Measurements from ENCODE around the gene IQGAP2.
"Not testable (repeated sequence)": the region's sequence is repeated elsewhere in the genome, so short reads cannot be mapped to it uniquely, and the experiment has no call there.

IQGAP2 gene, protein sequence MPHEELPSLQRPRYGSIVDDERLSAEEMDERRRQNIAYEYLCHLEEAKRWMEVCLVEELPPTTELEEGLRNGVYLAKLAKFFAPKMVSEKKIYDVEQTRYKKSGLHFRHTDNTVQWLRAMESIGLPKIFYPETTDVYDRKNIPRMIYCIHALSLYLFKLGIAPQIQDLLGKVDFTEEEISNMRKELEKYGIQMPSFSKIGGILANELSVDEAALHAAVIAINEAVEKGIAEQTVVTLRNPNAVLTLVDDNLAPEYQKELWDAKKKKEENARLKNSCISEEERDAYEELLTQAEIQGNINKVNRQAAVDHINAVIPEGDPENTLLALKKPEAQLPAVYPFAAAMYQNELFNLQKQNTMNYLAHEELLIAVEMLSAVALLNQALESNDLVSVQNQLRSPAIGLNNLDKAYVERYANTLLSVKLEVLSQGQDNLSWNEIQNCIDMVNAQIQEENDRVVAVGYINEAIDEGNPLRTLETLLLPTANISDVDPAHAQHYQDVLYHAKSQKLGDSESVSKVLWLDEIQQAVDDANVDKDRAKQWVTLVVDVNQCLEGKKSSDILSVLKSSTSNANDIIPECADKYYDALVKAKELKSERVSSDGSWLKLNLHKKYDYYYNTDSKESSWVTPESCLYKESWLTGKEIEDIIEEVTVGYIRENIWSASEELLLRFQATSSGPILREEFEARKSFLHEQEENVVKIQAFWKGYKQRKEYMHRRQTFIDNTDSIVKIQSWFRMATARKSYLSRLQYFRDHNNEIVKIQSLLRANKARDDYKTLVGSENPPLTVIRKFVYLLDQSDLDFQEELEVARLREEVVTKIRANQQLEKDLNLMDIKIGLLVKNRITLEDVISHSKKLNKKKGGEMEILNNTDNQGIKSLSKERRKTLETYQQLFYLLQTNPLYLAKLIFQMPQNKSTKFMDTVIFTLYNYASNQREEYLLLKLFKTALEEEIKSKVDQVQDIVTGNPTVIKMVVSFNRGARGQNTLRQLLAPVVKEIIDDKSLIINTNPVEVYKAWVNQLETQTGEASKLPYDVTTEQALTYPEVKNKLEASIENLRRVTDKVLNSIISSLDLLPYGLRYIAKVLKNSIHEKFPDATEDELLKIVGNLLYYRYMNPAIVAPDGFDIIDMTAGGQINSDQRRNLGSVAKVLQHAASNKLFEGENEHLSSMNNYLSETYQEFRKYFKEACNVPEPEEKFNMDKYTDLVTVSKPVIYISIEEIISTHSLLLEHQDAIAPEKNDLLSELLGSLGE (N-terminal part only)

DNA sequence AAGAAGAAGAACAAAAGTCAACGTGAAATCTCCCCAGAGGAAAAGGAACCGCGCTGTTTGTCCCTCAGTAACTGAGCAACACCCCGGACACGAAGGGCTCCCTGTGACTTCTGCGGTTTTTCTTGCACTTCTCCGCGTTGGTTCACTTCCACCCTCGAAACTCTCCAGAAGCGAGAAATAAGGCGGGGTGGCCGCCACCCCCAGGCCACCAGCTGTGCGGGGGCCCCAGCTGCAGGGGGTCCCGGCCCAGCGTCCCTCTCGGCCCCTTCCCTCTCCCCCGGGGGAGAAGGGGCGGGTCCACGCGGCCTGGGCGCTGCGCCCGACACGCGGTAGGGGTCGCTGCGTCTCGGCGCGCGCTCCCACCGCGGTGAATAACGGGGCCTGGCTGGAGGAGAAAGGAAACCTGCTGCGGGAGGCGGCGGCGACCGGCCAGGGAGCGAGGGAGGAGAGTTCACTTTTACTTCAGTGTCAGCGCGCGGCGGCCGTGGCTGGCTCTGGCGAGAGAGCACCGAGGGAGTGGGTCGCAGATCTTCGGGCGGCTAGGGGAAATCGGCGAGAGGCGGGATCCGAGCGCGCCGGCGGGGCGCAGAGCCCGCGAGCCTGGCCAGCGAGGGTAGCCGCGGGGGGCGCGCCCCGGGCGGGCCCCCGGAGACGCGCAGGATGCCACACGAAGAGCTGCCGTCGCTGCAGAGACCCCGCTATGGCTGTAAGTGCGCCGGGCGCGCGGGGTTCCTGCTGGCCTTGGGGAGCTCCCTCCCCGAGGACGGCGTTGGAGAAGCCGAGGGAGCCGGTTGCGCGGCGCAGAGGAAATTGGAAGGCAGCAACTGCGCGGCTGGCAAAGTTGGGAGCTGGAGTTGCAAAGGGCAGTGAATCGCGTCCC lies at the start of gene IQGAP2:
TSS of gene IQGAP2 (plus strand) at position 400 of the 880 bp plus-strand sequence. CDS start at position 661, 261 bp downstream.
- DNase-seq (ENCODE audit: low read depth, low spot score): peak; percentile 52

DNA sequence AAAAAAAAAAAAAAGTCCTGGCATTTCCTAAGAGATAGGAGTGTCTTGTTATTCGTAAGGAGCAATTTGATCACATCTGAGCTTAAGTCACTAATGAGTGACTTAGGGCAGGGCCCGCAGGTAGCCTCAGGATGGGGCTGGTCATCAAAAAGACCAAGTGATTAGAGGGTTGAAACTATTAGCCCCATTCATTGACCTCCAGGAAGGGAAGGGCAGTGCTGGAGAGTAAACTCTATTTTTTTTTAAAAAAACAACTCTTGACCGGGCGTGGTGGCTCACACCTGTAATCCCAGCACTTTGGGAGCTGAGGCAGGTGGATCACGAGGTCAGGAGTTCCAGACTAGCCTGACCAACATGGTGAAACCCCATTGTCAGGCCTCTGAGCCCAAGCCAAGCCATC lies 46.2 kb upstream of the IQGAP2 start:
- no peak for DNase-seq (ENCODE audit: low read depth, low spot score)

DNA sequence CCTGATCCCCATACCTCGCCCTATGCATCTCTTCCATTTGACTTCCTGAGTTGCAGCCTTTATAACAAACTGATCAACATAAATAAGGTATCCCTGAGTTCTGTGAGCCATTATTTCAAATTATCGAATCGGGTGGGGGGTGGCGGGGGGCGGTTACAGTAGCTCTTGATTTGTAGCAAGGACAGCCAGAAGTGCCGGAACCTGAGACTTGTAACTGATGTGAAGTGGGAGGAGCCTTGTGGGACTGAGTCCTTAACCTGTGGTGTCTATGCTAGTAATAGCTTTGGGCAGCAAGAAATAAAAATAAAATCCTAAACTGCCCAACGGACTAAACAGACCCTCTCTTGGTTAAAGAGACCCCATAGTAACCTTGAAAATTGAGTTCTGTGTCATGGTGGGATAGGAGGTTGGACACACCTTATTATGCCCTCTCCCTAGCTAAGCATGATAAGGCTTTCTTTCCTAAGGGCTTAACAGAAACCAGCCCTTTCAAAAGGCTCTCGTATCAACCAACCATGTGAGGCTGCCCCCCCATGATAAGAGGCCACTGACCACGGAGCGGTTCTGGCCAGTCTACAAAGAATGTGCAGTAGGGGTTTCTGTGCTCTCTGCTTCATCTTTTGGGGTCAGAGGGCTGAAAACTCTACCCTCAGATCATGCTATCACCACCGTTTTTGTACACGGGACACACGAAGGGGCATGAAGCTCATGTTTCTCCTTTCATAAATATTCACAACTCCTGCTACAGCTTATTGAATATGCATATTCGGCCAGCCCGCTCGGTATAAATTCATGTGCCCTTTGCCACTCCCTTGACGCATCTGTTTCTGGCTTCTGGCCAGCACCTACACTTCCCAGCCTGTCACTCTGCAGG lies 39.5 kb upstream of the IQGAP2 start:
- DNase-seq (ENCODE audit: low read depth, low spot score): no peak

DNA sequence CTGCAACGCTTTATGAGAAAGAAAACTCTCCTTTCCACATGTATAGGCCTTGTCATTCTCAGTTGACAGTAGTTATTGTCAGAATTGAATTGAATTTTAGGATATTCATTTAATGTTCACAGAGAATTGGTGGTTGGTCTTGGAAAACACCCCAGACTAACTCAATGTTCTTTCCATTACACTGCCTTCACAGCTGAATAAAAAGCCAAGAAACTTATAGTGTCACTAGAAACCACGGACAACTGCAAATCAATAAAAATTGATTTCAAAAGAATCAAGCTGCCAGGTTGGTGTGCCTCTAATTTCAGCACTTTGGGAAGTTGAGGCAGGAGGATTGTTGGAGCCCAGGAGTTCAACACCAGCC lies 38.9 kb upstream of the IQGAP2 start:
- DNase-seq (ENCODE audit: low read depth, low spot score): no peak

DNA sequence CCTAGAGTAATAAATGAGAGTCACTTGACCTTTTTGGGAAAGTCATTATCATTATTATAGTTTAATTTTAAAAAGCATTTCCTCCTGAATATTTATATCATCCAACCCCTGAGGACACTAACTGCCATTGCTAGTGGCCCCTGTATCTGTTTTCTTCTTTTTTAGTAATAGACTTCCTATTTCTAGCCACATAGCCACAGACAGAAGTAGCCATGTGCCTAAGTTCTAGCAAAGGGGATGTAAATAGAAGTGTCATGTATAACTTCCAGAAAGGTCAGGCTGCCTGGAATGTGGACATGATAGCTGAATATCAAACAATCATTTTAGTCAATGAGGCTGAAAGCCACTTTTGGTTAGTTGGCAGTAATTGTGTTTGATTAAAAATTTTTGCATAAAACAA lies 37.5 kb upstream of the IQGAP2 start:
- DNase-seq (ENCODE audit: low read depth, low spot score): no peak

DNA sequence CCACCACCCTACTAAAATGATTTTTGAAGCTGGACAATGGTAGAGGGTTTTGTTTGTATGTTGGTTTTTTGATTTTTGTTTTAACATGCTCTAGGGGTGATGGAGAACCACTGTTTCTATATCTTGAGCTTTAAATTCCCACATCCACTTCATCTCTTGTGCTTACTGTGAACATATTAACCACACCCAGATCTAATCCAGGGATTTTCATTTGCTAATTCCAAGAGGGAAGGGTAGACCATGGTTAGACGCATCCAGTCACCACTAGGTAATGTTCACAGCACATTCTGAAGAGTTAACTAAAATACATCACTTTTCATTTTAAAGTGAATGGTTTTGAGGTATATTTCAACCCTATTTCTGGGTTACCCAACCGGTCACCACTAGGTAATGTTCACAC lies 36.5 kb upstream of the IQGAP2 start:
- no peak for DNase-seq (ENCODE audit: low read depth, low spot score)

DNA sequence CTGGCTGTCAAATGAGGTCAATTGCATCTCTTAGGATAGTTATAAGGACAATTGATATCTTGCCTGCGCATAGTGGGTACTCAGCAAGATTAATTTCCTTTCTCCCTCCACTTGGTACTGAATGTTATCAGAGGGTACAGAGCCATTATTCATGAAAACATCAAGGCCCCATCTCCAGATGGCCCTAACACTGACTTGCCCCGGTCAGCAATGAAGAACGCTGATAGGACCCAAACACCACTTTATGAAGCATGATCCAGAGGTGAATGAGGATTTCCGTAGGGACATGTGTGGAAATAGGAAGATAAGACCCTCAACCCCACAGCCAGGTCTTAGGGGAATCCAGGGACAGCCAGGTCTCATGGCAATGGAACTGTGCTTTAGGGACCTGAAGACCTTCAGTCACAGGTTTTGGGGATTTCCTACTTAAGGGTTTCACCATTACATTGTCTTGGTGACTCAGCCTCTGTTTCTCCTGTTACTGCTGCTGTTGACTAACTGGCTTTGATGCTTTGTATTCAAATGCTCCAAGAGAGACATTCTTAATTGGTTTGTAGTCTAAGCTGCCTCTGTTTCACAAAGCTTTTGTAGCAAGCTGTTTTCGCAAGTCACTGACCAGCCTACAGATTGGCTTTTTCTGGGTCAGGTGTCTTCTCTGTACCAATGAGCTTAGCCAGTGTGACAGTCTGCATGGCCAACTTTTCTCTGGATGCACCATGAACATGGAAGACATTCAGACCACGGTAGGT lies 35.3 kb upstream of the IQGAP2 start:
- no peak for DNase-seq (ENCODE audit: low read depth, low spot score)

DNA sequence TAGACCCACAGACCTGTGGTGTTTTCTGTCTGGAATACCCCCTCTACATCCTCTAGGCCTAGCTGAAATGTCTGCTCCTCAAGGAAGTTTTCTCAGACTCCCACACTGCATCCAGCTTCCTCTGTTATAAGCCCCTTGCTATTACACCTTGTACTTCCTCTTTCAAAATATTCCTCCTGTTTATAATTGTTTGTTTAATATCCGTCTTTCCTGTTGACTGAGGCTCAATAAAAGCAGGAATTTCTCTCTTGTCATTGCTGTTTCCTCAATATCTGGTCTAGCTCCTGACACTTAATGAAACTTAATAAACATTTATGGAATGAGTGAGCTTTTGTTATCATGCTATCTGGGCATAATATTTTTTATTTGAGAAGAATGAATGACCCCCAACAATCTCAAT lies 34.1 kb upstream of the IQGAP2 start:
- DNase-seq (ENCODE audit: low read depth, low spot score): no peak

DNA sequence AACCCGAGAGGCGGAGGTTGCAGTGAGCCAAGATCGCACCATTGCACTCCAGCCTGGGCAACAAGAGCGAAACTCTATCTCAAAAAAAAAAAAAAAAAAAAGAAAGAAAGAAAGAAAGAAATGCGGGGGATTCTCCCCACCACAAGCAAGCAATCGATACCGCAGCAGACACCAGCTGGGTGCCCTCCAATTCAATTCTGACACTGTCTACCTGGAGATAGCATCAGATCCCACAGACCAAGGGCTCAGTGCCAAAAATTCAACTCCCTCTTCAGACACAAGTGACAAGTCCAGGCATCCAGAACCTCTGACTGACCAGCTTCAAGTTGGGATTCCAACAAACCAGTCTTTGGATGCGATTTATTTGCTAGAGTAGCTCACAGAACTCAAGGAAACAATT lies 33.4 kb upstream of the IQGAP2 start:
- DNase-seq (ENCODE audit: low read depth, low spot score): not testable (repeated sequence)

DNA sequence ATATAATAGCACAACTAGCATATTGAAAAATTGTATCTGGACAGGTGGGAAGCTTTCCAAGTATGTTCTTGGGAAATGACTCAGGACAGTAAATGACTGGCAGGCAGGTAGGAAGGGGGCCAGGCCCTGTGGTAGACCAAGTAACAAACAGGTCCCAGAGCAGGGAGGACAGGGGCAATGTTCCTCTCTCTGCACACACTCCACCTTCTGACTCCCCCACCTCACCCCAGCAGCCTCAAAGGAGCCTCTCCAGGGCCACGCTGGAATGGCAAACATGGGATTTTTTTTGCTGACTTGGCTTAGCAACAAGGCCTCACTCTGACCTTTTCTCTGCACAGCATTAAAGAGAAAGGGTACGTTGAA lies 31.1 kb upstream of the IQGAP2 start:
- no peak for DNase-seq (ENCODE audit: low read depth, low spot score)

DNA sequence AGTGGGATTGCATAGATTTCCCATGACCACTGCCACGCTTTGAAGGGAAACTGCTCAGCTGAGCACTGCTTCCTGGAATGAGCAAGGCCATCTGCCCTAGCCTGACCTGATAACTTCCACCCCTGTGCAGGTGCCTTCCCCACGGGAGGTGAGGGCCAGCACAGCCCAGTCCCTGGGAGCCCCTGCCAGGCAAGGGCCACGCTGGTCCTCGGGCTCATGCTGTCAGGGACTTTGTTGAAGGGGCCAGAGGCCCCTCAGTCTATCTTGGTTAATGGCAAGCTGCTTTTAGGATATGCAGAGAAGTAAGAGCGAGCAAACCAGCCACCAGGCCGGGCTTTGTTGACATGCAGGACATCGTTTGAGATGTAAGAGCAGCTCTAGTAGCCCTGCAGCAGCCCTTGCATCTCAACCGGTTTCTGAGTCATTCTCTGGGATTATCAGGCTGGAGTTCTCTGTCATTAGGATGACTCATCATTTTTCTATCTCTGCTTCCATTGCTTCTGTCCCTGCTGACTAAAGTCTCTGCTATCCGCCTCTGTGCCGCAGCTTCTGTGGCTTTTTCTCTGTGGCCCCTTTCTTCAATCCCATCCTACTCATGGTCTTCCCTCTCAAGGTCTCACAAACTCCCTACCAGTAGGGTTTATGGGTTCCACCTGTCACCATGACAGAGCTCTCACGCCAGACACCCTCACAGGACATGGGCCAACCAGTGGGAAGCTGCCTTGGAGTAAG lies 30.6 kb upstream of the IQGAP2 start:
- no peak for DNase-seq (ENCODE audit: low read depth, low spot score)

DNA sequence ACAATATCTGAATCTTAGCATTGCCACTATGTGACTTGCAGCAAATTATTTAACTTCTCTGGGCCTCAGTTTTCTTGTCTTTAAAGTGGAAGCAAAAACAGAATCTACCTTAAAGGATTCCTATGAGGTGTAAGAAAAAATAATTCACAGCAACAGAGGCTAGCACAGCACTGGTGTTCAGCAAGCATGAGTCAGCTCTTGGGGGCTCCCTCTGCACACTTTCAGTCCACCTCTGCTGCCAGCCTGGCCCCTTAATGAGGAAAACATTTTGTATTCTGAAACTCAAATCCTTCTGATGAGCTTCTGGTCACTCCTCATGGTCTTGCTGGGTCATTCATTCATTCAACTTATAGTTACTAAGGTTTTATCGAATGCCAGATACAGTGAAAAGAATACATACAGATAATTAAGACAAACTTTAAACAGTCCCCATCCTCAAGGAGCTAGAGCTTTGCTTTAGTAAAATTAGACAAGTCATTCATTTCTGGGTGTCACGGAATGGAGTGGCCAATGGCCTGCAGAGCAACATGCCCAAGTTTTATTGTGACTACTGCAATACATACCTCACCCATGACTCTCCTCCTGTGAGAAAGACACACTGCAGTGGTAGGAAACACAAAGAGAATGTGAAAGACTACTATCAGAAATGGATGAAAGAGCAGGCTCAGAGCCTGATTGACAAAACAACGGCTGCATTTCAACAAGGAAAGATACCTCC lies 26.8 kb upstream of the IQGAP2 start:
- DNase-seq (ENCODE audit: low read depth, low spot score): no peak

DNA sequence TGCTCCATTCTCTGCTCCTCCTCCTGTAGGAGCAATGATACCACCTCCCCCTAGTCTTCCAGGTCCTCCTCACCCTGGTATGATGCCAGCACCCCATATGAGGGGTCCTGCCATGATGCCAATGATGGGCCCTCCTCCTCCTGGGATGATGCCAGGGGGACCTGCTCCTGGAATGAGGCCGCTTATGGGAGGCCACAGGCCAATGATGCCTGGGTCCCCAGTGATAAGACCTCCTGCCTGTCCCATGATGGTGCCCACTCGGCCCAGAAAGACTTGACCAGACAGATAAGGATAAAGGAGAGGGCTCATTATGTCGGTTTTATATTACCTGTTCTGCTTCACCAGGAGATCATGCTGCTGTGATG lies 26.2 kb upstream of the IQGAP2 start:
- no peak for DNase-seq (ENCODE audit: low read depth, low spot score)

DNA sequence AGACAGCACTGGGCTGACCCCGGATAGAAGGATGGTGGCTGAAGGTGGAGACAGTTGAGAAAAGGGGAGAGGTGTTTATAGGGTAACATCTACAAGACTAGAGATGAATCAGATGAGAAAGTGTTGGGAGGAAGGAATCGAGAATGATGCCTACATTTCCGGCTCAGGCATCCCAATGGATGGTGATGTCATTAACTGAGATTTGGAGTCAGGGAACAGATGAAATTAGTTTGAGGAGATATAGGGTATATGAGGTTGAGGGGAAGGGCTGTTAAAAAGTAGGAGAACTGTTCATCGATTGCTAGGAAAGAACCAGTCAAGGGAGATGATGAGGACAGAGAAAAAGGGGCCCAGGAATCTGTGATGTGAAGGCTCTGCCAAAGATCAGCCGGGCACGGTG lies 24.7 kb upstream of the IQGAP2 start:
- DNase-seq (ENCODE audit: low read depth, low spot score): no peak

DNA sequence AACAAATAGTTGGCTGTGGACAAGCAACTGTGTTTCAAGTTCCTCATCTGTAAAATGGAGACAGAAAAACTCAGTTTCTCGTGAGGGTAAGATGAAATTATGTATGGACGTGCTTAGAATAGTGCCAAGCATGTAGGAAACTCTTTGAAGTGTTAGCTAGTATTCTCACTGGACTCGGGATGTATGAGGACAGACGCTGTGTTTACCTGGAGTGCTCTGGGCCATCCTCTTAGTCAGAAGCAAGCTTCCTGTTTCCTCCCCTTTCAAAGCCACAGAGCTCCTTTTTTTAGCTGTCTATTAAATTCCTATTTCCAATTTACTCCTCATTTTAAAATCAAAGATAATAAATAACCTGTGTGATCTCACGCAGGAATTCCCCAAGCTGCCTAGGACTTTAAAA lies 23.8 kb upstream of the IQGAP2 start:
- DNase-seq (ENCODE audit: low read depth, low spot score): no peak

DNA sequence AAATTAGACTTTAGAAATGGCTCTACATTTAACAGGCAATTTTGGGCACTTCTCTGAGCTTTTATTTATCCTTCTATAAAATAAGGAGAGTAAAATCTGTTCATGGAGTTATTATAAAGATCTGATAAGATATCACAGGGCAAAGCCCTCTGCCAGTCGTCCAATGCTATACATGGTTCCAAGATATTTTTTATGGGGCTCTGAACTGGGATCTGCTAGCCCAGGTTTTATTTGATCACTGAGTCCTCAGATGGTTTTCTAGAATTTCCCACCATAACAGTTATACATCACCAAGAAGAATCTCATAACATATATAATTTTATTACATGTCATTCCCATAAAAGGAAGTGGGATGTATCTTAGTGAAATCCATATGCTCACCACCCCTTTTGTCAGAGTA lies 23.2 kb upstream of the IQGAP2 start:
- DNase-seq (ENCODE audit: low read depth, low spot score): no peak

DNA sequence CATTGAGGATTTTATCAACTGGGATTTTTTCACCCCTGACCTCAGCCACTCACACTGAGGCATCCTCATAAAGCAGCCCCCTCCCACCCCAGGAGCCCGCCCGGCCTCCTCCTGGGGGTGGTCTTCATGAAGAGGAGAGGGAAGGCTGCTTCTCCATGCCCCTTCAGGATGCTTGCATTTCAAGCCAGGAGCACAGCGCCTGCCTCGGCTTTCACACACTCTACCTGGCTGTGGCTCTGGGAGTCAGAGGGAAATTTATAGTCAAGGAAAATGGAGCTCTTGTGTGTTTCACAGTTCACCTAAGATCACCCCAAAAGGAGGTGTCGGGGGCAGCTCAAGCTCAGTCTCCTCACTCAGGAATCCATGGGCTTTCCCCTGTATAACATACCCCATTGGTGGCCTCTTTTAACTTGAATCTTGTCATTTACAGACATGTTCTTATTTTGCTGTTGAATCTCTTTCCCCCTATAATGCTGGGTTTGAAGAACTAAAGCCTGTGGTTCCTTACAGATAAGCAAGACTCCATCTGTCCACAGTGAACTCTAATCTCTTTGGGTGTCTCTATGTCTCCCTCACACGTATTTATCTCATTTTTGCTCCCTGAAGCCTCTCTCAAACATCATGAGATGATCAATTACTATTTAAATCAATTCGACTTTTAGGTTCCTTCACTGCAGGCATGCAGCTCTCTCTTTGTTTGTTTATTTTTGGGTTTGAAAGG lies 22.6 kb upstream of the IQGAP2 start:
- DNase-seq (ENCODE audit: low read depth, low spot score): no peak

Data from activated CD4-positive, CD25-positive, alpha-beta regulatory T cell treated with anti-CD3 and anti-CD28 coated beads, Interleukin-2, amount 50 U/mL, for 16 hours (primary cell).